H1 (cell line): ENCODE results near the gene ASCC1. TPM values are rescaled to one million over a fixed set of nuclear protein-coding genes. Genes with fewer than 3 reads are reported as not detected.

Experiments
- CTCF ChIA-PET: fragments of 300-600 bp; sonication (Branson Sonifier 250); formaldehyde crosslinking; loops from one replicate; lab custom pipeline; 2021; ENCODE audit not compliant: partially characterized antibody; lab: Charles Lee
- POLR2A ChIA-PET: fragments of 300-600 bp; sonication (Branson Sonifier 250); formaldehyde crosslinking; loops from one replicate; lab custom pipeline; 2021; ENCODE audit warnings: inconsistent platforms; ENCODE audit not compliant: partially characterized antibody; lab: Charles Lee
- DNase-seq, 2 experiments: peaks; one replicate each; pipeline versions ENCODE4 v3.0.0 to v3.0.0-alpha.2; 2010 to 2022; ENCODE audit warnings: low spot score in 2 of 2, low read depth in 1 of 2, mixed read lengths in 1 of 2
- FAIRE-seq: peaks from 2 replicates; lab custom pipeline; 2011; peaks lifted over from hg19 to GRCh38; lab: Jason Lieb, UNC
- H2AFZ ChIP-seq: 2 replicates; pipeline ENCODE4 v1.8.1; 2012; ENCODE audit warnings: low read length, inconsistent platforms
- H2AK5ac ChIP-seq: 2 replicates; pipeline ENCODE4 v1.6.1; 2013; ENCODE audit warnings: low read depth, low read length
- H2BK120ac ChIP-seq: replicated peaks from 2 replicates; pipeline ENCODE3; 2013; ENCODE audit warnings: low read depth, low read length, inconsistent platforms
- H2BK12ac ChIP-seq: 2 replicates; pipeline ENCODE4 v1.6.1; 2013; ENCODE audit warnings: low read depth, low read length
- H2BK15ac ChIP-seq: 2 replicates; pipeline ENCODE4 v1.6.1; 2013; ENCODE audit warnings: low read length
- H2BK20ac ChIP-seq: 2 replicates; pipeline ENCODE4 v1.6.1; 2013; ENCODE audit warnings: low read length
- H2BK5ac ChIP-seq: 2 replicates; pipeline ENCODE4 v1.6.1; 2013; ENCODE audit warnings: low read depth, low read length
- H3K14ac ChIP-seq: 2 replicates; pipeline ENCODE4 v1.6.1; 2013; ENCODE audit warnings: inconsistent platforms; ENCODE audit not compliant: insufficient read length
- H3K18ac ChIP-seq: 2 replicates; pipeline ENCODE4 v1.6.1; 2013; ENCODE audit warnings: low read length; ENCODE audit errors: extremely low read depth
- H3K23ac ChIP-seq: 2 replicates; pipeline ENCODE4 v1.6.1; 2013; ENCODE audit warnings: inconsistent platforms; ENCODE audit not compliant: insufficient read length
- H3K23me2 ChIP-seq: 2 replicates; pipeline ENCODE4 v1.6.1; 2013; ENCODE audit warnings: low read depth, low read length
- H3K27ac ChIP-seq: 2 replicates; pipeline ENCODE4 v1.6.1; 2011; ENCODE audit warnings: low read depth, low read length, inconsistent platforms
- H3K27me3 ChIP-seq, 4 experiments: replicated peaks in 1 of 4; 1 replicate in 1 of 4; 2 replicates in 3 of 4; pipeline versions ENCODE4 v1.6.1 to v1.8.1; 2011 to 2013; ENCODE audit warnings: low read length in 3 of 4, mild to moderate bottlenecking in 3 of 4, inconsistent platforms in 2 of 4, mixed read lengths in 2 of 4, moderate library complexity in 1 of 4; ENCODE audit not compliant: control insufficient read depth in 3 of 4, insufficient read depth in 3 of 4; ENCODE audit errors: extremely low read depth in 1 of 4
- H3K36me3 ChIP-seq, 4 experiments: 2 replicates each; pipeline versions ENCODE4 v1.6.1 to v1.8.1; 2011 to 2013; ENCODE audit warnings: mild to moderate bottlenecking in 4 of 4, low read length in 3 of 4, moderate library complexity in 2 of 4, control low read depth in 1 of 4, inconsistent platforms in 1 of 4; ENCODE audit not compliant: insufficient read depth in 4 of 4, control insufficient read depth in 2 of 4
- H3K4ac ChIP-seq: replicated peaks from 2 replicates; pipeline ENCODE3; 2013; ENCODE audit warnings: low read length, low read depth, mixed read lengths, inconsistent platforms; ENCODE audit not compliant: insufficient read length
- H3K4me1 ChIP-seq, 4 experiments: replicated peaks in 1 of 4; 1 replicate in 1 of 4; 2 replicates in 3 of 4; pipeline versions ENCODE4 v1.6.1 to v1.8.1; 2011 to 2013; ENCODE audit warnings: low read length in 3 of 4, inconsistent platforms in 2 of 4, mixed read lengths in 1 of 4; ENCODE audit not compliant: insufficient read depth in 4 of 4, control insufficient read depth in 3 of 4
- H3K4me2 ChIP-seq, 2 experiments: 2 replicates each; pipeline versions ENCODE4 v1.6.1 to v1.8.1; 2011 to 2013; ENCODE audit warnings: low read depth in 2 of 2, low read length in 2 of 2, control low read depth in 1 of 2, inconsistent platforms in 1 of 2, mild to moderate bottlenecking in 1 of 2; ENCODE audit not compliant: insufficient read depth in 1 of 2
- H3K4me3 ChIP-seq, 4 experiments: fragments of 200-600, 300-600 bp in 1 of 4; sonication (generic), shearing (Covaris generic), sonication (Bioruptor Twin) in 1 of 4; 2 replicates each; pipeline versions ENCODE4 v1.5.1 to v1.8.1; 2011 to 2016; ENCODE audit warnings: low read length in 4 of 4, low read depth in 3 of 4, control low read depth in 2 of 4, inconsistent platforms in 2 of 4, mild to moderate bottlenecking in 2 of 4, mixed read lengths in 1 of 4, moderate library complexity in 1 of 4; ENCODE audit not compliant: insufficient read depth in 2 of 4; ENCODE audit errors: extremely low read depth in 1 of 4
- H3K56ac ChIP-seq: replicated peaks from 2 replicates; pipeline ENCODE3; 2013; ENCODE audit warnings: low read depth, mild to moderate bottlenecking, mixed read lengths, low read length, inconsistent platforms; ENCODE audit not compliant: insufficient read length
- H3K79me1 ChIP-seq: 2 replicates; pipeline ENCODE4 v1.6.1; 2013; ENCODE audit warnings: low read depth, low read length, control low read depth
- H3K79me2 ChIP-seq, 2 experiments: 2 replicates each; pipeline versions ENCODE4 v1.6.1 to v1.8.1; 2012 to 2013; ENCODE audit warnings: low read length in 2 of 2, mild to moderate bottlenecking in 2 of 2, inconsistent platforms in 1 of 2; ENCODE audit not compliant: insufficient read depth in 2 of 2, control insufficient read depth in 1 of 2
- H3K9ac ChIP-seq, 4 experiments: replicated peaks in 1 of 4; 1 replicate in 1 of 4; 2 replicates in 3 of 4; pipeline versions ENCODE4 v1.6.1 to v1.8.1; 2011 to 2013; ENCODE audit warnings: low read depth in 3 of 4, low read length in 3 of 4, control low read depth in 2 of 4, mild to moderate bottlenecking in 2 of 4, moderate library complexity in 2 of 4, inconsistent platforms in 1 of 4; ENCODE audit errors: extremely low read depth in 1 of 4
- H3K9me3 ChIP-seq, 2 experiments: 2 replicates each; pipeline versions ENCODE4 v1.6.1 to v1.8.1; 2012 to 2013; ENCODE audit warnings: mild to moderate bottlenecking in 2 of 2, moderate library complexity in 2 of 2, control low read depth in 1 of 2, inconsistent platforms in 1 of 2, low read depth in 1 of 2, low read length in 1 of 2, mixed read lengths in 1 of 2; ENCODE audit not compliant: insufficient read depth in 2 of 2
- H4K20me1 ChIP-seq, 2 experiments: replicated peaks in 1 of 2; 2 replicates each; pipeline versions ENCODE3 to v1.8.1; 2011 to 2013; ENCODE audit warnings: inconsistent platforms in 2 of 2, low read length in 2 of 2, mild to moderate bottlenecking in 1 of 2; ENCODE audit not compliant: insufficient read depth in 2 of 2, control insufficient read depth in 1 of 2
- H4K5ac ChIP-seq: 2 replicates; pipeline ENCODE4 v1.6.1; 2013; ENCODE audit warnings: low read length, low read depth, mixed read lengths, inconsistent platforms; ENCODE audit not compliant: insufficient read length
- H4K8ac ChIP-seq: 2 replicates; pipeline ENCODE4 v1.8.0; 2013; ENCODE audit warnings: mild to moderate bottlenecking, moderate library complexity, low read length, inconsistent platforms; ENCODE audit not compliant: insufficient read depth; ENCODE audit errors: extremely low read depth
- H4K91ac ChIP-seq: replicated peaks from 2 replicates; pipeline ENCODE3; 2013; ENCODE audit warnings: low read length, mixed read lengths, inconsistent platforms; ENCODE audit not compliant: insufficient read length
- ATF2 ChIP-seq: IDR thresholded peaks from 2 replicates; pipeline ENCODE4 v1.6.1; 2012; ENCODE audit warnings: low read length, inconsistent platforms
- BCL11A ChIP-seq, 2 experiments: IDR thresholded peaks; one replicate each; pipeline ENCODE4 v1.6.1; 2011; ENCODE audit warnings: low read depth in 2 of 2, low read length in 2 of 2, mild to moderate bottlenecking in 2 of 2
- PHF8 ChIP-seq: fragments of 200-600 bp; sonication (generic); conservative IDR thresholded peaks from 2 replicates; pipeline ENCODE4 v1.7.1; 2012; ENCODE audit warnings: low read depth, mild to moderate bottlenecking, inconsistent platforms, low read length, moderate library complexity
- POLR2A ChIP-seq, 2 experiments: IDR thresholded peaks; 1 replicate in 1 of 2; 2 replicates in 1 of 2; pipeline ENCODE4 v1.6.1; 2011; ENCODE audit warnings: low read depth in 2 of 2, low read length in 2 of 2, mild to moderate bottlenecking in 2 of 2; ENCODE audit errors: control extremely low read depth in 1 of 2
- POLR2AphosphoS5 ChIP-seq: IDR thresholded peaks from 2 replicates; pipeline ENCODE4 v1.6.1; 2011; ENCODE audit warnings: low read depth, low read length
- RBBP5 ChIP-seq: IDR thresholded peaks from 2 replicates; pipeline ENCODE4 v1.7.1; 2012; ENCODE audit warnings: low read depth, mild to moderate bottlenecking, inconsistent platforms, low read length, moderate library complexity, borderline replicate concordance
- SUZ12 ChIP-seq: fragments of 200-600 bp; sonication (generic); IDR thresholded peaks from 2 replicates; pipeline ENCODE4 v1.6.1; 2012; ENCODE audit warnings: mild to moderate bottlenecking, inconsistent platforms, low read length, moderate library complexity, mixed read lengths
- WGBS, 2 experiments: shearing (Covaris generic) in 1 of 2; methylation state at CpG; one replicate each; pipeline versions ENCODE4 v1.1.6 to v1.1.7; 2013 to 2015; ENCODE audit warnings: low lambda C conversion rate in 2 of 2, mixed read lengths in 2 of 2, inconsistent platforms in 1 of 2, low coverage in 1 of 2, missing lambda C conversion rate in 1 of 2; ENCODE audit not compliant: insufficient replicate concordance in 2 of 2, insufficient coverage in 1 of 2, insufficient read length in 1 of 2; ENCODE audit errors: extremely low coverage in 1 of 2, missing lambda C conversion rate in 1 of 2; 5-methylcytosine and 5-hydroxymethylcytosine counted together
- polyA plus RNA-seq, 7 experiments: library from polyadenylated mRNA; depleted of rRNA in 3 of 7; stranded (reverse) in 5 of 7; unstranded in 2 of 7; fragments of >200 nt in 5 of 7; fragments of 200-250 nt in 2 of 7; gene quantifications; 1 replicate in 5 of 7; 2 replicates in 1 of 7; 4 replicates in 1 of 7; pipeline versions ENCODE4 v1.2.1 to v1.2.3, GENCODE V29; 2011 to 2013; ENCODE audit warnings: missing spikeins in 2 of 7, mixed read lengths in 2 of 7
- total RNA-seq: library from RNA; stranded (reverse); fragmentation: NEBNext Ultra II Directional; extraction: Animal tissue kit (Norgen Biotek cat#: 25700); gene quantifications from 2 replicates; pipeline ENCODE4 v1.2.1, GENCODE V29; 2021

The ASCC1 gene
- total and polyA plus RNA-seq, 2 of the 8 experiments (the other 6 are each of a cell fraction or from before 2014, with no cell fraction given), result 25.6 to 35.8 TPM

GRCh38 chr10:72097448-72098300 is 118.4 kb downstream of the ASCC1 start:
- H3K79me2 ChIP-seq, result no peaks in the 10 kb centered on the region
- 90% methylated on average over 9 of the region's 9 CpGs; no CpG with 5 or more reads in 1 of the 2 experiments for WGBS, 2 experiments
- H4K8ac ChIP-seq, result no peak overlapping the region
- DNase-seq, result no peak
- H2BK5ac ChIP-seq, result no peak overlapping the region
- CTCF ChIA-PET, result no interaction called here
- H3K4me3 ChIP-seq, result no peak overlapping the region
- POLR2A ChIA-PET, result interaction anchor here (1.2 kb wide), 1 partner anchor 175 kb away, joined by 3 read pairs; no protein-coding TSS in a partner anchor
- no peak overlapping the region for H2BK20ac ChIP-seq
- no peak overlapping the region for H3K4ac ChIP-seq
- no peaks in the 10 kb centered on the region for H3K27me3 ChIP-seq
- no peak overlapping the region for H3K27ac ChIP-seq
- H3K18ac ChIP-seq, result no peak overlapping the region
- H3K79me1 ChIP-seq, result no peaks in the 10 kb centered on the region
- no peaks in the 10 kb centered on the region for H4K20me1 ChIP-seq
- H2BK15ac ChIP-seq, result no peak overlapping the region
- H2AFZ ChIP-seq, result no peak overlapping the region
- no peak overlapping the region for H3K14ac ChIP-seq
- no peak overlapping the region for H2AK5ac ChIP-seq
- no peak overlapping the region for H4K5ac ChIP-seq
- no peak overlapping the region for H2BK120ac ChIP-seq
- no peak overlapping the region for H3K9ac ChIP-seq
- no peak overlapping the region for H3K4me2 ChIP-seq
- FAIRE-seq, result no peak
- H3K36me3 ChIP-seq, result peaks cover 0 to 7% (median 2%) of the 10 kb centered on the region in 4 experiments; a peak in 4 of 8 replicates
- no peak overlapping the region for H3K56ac ChIP-seq
- H4K91ac ChIP-seq, result no peak overlapping the region
- TF ChIP-seq POLR2AphosphoS5 (no peak), ATF2 (no peak), PHF8 (no peak), SUZ12 (no peak), BCL11A (IDR thresholded peaks at IDR 0.05; ENCODE audit: low read depth in 2 of 2, low read length in 2 of 2) (no peak), RBBP5 (no peak), POLR2A (IDR thresholded peaks at IDR 0.05; ENCODE audit: control extremely low read depth in 1 of 2, low read depth in 2 of 2, low read length in 2 of 2) (no peak)
- no peaks in the 10 kb centered on the region for H3K9me3 ChIP-seq
- H3K23ac ChIP-seq, result no peak overlapping the region
- no peak overlapping the region for H2BK12ac ChIP-seq
- H3K23me2 ChIP-seq, result no peaks in the 10 kb centered on the region
- H3K4me1 ChIP-seq, result no peaks in the 10 kb centered on the region
